ENCODE data around the gene ZFP28.

Gene ZFP28

DNA sequence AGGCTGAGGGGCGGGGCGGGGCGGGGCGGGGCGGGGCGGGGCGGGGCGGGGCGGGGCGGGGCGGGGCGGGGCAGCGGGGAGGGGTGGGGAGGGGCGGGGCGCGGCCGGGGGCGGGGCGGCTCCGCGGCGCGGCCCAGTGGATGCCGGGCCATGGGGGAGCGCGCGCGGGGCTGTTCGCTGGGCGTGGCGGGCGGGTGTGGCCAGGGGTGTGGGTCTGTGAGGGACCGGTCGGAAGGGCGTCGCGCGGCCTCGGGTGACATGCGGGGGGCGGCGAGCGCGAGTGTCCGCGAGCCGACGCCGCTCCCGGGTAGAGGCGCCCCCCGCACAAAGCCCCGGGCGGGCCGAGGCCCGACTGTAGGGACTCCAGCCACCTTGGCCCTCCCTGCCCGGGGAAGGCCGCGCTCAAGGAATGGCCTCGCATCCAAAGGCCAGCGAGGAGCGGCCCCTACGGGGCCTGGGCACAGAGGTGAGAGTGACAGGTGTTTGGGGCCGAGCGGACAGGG, at the start of gene ZFP28:
Gene ZFP28, plus strand, starts transcription at position 188 of the 503 bp plus-strand sequence. Its CDS starts 71 bp downstream, at position 259.
- DNase-seq: peak in 32 of 58 donors; percentile 30 to 92 (median 78)

DNA sequence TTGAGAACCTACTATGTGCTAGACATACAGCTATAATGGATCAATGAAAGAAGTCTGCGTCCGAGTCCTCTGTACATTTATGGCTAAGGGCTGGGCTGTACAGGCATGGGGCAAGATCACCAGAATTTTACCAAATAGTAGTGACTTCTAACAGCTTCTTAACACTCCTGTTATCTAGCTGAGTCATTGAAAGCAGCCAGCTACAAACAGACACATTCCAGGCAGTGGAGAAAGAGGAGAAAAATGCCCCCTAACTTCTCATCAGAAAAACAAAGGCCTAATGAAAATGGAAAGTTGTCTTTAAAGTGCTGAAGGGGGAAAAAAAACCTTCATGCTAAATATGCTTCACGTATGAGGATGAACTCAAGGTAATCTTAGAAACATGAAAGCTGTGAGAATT, 47.3 kb upstream of the ZFP28 start:
- no peak for DNase-seq

DNA sequence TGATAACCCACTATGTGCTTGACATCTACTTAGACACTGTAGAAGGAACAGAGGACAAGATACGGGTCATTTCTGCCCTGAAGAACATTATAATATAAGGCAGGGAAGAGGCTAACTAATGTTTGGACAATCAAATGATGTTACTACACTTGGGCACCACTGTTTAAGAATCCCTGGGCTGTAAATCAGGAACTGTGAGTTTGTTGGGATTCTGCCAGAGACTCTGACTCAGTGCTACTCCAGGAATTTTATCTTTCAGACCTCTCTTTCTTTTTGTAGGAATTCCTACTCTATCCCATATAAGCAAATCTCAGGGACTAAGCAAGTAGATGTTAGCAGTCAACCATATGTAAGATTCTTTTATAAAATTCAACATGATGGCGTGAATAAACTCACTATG, 34.2 kb upstream of the ZFP28 start:
- DNase-seq: no peak

DNA sequence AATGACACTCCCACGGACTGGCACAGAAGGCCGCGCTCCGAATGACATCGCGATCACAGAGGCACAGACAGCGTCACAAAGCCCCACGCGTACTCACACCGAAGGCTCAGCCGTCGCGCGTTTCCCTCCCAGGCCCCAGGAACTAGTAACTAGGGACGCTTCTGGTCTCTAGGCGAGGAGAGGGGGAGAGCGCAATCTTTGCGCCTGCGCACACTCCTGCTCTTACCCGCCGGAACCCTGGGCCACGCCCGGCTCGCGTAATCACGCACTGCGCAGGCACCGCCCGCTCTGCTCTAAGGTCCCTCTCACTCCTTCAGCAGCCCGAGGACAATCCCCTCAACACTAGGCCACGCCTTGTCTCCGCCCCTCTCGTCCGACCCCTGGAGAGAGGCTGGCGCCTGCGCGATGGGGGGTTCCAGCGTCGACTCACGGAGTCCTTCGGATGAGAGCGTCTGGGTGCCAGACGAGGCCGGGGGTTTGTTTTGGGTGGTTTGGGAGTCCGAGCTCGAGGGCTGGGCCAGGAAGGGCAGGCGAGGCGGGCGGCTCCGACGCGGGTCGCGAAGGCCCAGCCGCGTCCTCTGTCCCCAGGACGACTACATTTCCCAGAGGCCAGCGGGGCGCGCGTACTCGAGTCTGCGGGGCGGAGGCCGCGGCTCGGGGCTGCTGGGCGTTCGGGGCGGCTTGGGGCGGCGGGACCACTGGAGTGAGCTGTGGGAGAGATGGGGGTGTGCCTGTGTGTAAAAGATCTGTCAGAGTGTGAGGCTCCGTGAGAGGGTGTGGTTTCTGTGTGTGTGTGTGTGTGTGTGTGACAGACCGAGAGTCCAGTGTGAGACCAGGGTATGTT, 31.1 kb upstream of the ZFP28 start, which contains the start of gene ZNF471:
Gene ZNF471, plus strand, starts transcription at position 410 of the 844 bp plus-strand sequence. CDS start 3,717 bp downstream, outside the sequence.
- peak; percentile 76 to 99 (median 98) for DNase-seq

DNA sequence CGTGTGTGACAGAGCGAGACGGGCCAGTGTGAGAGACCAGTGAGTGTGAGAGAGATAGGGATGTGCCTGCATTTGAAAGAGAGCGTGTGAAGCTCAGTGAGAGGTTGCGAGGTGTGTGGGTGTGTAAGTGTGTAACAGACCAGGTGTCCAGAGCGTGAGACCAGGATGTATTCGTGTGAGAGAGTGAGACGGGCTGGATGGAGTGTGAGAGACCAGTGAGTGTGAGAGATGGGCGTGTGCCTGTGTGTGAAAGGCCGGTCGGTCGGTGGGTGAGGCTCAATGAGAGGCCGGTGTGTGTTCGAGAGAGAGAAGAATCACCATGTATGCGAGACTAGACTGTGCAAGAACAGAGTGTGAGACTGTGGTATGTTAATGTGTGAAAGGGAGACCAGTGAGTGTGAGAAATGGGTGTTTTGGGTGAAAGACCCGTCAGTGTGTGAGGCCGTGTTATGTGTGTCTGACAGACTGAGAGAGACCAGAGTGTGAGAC, 30.4 kb upstream of the ZFP28 start:
- DNase-seq: peak in 9 of 58 donors; percentile 19 to 55 (median 31)

DNA sequence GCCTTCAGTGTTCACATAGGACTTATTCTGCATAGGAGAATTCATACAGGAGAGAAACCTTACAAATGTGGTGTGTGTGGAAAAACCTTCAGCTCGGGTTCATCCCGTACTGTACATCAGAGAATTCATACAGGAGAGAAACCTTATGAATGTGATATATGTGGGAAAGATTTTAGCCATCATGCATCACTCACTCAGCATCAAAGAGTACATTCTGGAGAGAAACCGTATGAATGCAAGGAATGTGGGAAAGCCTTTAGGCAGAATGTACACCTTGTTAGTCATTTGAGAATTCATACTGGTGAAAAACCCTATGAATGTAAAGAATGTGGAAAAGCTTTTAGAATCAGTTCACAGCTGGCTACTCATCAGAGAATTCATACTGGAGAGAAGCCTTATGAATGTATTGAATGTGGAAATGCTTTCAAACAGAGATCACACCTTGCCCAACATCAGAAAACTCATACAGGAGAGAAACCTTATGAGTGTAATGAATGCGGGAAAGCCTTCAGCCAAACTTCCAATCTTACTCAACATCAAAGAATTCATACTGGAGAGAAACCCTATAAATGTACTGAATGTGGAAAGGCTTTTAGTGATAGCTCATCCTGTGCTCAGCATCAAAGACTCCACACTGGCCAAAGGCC, 13.4 kb upstream of the ZFP28 start:
- DNase-seq: no peak

DNA sequence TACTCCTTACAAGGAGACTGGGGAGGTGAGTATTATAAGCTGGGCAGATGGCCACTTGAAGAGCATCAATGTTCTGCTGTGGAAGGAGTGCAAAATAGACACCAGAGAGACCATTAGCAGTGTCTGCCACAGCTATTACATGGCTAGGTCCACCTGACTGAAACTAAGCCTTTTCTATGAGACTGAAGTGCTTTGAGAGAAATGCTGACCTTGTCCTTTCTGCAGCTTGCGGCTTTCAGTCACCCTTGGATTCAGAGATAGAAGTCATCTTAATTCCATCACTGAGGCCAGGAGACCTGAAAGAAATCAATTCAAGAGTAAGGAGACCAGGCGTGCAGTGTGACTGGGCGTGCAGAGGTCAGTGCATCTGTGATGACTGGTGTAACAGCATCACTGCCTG, 1.3 kb upstream of the ZFP28 start:
- no peak for DNase-seq

DNA sequence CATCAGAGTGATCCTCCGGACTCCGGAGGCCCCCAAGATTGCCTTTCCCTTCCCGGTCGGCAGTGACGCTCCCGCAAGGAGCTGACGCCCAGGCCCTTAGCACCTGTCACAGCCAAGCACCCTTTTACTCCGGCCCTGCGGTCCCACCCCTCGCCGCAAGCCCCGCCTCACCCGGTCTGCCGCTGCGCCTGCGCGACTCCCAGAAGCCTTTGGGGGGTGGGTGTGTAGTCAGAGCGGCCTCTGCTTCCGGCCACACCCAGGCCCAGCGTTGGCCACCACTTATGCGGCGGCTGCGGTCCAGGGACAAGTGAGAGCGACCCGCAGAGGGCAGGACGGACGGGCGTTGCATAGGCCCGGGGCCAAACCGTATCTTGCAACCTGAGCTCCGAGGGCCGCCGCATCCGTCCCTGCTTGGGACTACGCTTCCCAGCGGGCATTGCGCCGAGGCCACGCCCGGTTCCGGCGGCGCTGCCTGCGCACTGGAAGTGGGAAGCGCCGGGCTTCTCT, 441 bp upstream of the ZFP28 start:
- DNase-seq: peak; percentile 10 to 98 (median 91)

DNA sequence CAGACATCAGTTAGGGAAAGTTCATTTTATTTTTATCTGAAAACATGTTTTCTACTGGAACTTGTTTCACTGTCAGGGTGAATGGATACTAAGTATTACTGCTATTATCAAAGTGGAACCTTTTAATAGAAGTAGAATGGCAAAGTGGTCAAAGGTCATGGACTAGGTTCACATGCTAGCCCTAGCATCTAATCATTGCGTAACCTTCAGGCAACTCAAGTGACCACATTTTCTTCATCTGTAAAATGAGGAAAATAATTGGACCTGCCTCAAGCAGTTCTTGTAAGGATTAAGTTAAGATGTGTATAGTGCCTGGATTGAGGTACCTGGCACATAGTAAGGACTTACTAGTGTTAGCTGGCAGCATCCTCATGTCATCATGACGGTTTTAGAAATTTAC, 5.0 kb downstream of the ZFP28 start:
- no peak for DNase-seq

DNA sequence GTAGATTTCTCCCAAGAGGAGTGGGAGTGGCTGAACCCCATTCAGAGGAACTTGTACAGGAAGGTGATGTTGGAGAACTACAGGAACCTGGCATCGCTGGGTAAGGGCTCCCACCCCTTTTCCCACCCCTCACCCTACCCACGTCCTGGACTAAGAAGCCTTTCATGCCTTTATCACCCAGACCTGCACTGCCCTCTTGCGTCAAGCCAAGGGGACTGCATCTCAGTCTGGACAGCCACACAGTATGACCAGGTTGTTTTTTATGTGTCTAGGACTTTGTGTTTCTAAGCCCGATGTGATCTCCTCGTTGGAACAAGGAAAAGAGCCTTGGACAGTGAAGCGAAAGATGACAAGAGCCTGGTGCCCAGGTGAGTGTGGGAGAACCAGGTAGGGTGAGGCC, 8.8 kb downstream of the ZFP28 start:
- no peak for DNase-seq

DNA sequence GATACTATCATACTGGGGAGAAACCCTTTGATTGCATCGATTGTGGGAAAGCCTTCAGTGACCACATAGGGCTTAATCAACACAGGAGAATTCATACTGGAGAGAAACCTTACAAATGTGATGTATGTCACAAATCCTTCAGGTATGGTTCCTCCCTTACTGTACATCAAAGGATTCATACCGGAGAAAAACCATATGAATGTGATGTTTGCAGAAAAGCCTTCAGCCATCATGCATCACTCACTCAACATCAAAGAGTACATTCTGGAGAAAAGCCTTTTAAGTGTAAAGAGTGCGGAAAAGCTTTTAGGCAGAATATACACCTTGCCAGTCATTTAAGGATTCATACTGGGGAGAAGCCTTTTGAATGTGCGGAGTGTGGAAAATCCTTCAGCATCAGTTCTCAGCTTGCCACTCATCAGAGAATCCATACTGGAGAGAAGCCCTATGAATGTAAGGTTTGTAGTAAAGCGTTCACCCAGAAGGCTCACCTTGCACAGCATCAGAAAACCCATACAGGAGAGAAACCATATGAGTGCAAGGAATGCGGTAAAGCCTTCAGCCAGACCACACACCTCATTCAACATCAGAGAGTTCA, 15.6 kb downstream of the ZFP28 start:
- DNase-seq: no peak

DNA sequence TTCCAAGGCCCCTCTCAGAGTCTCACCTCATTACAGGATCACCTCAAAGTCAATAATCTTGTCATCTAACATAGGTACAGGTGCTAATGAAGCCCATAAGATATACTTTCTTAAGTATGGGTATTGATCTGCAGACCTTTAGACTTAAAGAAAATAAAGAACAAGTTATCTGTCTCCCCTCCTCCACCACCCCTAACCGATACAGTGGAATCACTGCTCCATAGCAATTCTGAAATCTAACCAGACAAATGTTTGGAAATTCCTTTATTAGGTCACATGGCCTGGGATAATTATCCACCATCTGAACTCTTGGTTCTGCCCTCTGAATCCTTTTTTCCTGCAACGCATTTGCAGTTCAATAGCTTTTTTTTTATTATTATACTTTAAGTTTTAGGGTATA, 24.0 kb downstream of the ZFP28 start:
- DNase-seq: no peak

DNA sequence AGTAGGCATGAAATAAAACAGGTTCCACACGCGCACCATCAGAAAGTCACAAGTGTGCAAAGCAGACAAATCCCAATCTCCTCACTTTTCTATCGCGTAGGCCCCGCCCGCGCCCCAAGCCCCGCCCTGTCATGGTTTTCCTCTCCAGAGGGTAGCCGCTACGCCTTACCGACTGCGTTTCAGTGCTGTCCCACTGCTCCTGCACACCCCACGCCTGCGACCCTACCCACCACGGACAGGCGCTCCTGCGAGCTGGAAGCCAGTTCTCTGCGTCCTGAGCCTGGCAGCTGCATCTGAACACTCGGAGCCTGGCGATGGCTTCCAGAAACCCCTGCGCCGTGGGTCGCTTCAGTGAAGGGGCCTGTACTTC, 28.1 kb downstream of the ZFP28 start:
- peak in 35 of 58 donors; percentile 10 to 78 (median 50) for DNase-seq

DNA sequence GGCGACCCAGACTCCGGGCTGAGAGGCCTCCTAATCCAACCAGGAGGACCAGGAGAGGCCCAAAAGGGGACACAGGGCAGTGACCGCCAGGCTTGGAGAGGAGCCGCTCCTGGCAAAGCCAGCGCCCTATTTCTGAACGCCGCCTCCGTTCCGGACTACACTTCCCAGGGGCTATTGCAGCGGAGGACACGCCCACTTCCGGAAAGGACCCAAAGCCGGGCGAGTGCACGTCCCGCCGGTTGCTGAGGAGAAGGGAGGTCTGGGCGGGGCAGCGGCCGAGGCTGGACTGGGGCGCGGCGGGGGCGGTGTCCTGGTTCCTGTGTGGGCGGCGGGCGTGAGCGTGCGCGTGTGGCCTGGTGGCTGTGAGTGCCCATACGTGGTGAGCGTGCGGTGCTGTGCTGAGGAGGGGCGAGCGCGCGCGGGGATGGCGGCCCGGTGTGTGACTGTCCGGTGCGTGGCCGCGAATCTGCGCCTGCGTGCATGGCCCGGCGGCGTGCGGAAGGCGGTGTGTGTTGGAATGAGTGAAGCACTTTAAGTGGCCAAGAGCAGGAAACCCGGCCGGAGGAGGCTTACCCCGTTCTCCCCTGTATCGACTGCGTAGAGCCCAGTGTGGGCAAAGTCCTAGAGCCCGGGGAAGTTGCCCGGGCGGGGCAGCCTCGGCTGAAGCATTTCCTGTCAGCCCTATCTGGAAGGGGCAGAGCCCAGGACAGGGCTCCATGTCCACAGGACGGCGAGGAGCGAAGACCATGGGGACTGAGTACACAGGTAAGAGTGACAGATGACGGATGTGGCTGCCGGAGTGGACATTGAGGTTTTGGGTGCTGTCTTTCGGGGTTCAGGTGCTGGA, 28.7 kb downstream of the ZFP28 start, which contains the start of gene ZNF470:
Gene ZNF470, plus strand, starts transcription at position 195 of the 847 bp plus-strand sequence. CDS start 2,844 bp downstream, outside the sequence.
- DNase-seq: peak; percentile 43 to 95 (median 88)

DNA sequence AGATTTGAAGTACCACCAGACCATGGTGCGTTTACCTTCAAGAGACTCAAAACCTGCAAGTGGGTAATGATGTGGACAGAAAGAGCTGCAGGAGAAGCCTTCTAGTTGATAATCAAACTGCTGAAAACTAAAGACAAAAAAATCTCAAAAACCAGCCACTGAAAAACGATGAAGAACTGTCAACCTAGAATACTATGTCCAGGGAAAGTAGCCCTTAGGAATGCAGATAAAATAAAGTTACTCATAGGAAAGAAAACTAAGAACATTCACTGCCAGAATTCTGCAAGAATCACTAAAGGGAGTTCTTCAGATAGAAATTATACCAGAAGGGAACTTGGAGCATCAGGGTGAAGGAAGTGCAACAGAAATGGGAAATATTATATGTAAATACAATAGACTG, 33.8 kb downstream of the ZFP28 start:
- DNase-seq: no peak

DNA sequence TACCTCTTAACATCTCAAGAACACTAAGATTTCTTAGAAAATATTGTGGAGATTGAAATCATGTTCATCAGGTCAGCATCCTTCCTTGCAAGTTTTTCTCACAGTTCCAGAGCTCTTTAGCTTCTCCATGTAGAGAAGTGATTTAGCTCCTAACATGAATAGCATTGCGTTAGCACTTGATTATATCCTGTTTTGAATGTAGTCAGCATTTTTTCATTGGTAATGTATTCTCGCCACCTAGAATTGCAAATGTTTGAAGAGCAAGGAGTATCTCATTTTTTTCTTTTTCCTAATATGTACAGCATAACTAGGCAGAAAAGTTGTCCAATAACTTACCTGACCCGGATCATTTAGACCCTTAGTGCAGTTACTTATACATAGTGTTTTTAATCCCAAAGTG, 35.2 kb downstream of the ZFP28 start:
- DNase-seq: no peak

DNA sequence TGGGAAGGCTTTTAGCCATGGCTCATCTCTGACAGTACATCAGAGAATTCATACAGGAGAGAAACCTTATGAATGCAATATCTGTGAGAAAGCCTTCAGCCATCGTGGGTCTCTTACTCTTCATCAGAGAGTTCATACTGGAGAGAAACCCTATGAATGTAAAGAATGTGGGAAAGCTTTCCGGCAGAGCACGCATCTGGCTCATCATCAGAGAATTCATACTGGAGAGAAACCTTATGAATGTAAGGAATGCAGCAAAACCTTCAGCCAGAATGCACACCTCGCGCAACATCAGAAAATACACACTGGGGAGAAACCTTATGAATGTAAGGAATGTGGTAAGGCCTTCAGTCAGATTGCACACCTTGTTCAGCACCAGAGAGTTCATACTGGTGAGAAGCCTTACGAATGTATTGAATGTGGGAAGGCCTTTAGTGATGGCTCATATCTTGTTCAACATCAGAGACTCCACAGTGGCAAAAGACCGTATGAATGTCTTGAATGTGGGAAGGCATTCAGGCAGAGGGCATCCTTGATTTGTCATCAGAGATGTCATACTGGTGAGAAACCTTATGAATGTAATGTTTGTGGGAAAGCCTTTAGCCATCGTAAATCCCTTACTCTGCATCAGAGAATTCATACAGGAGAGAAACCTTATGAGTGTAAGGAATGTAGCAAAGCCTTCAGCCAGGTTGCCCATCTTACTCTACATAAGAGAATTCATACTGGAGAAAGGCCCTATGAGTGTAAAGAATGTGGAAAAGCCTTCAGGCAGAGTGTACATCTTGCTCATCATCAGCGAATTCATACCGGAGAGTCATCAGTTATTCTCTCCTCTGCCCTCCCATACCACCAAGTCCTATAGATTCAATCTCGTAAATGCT, 39.2 kb downstream of the ZFP28 start:
- DNase-seq: no peak

DNA sequence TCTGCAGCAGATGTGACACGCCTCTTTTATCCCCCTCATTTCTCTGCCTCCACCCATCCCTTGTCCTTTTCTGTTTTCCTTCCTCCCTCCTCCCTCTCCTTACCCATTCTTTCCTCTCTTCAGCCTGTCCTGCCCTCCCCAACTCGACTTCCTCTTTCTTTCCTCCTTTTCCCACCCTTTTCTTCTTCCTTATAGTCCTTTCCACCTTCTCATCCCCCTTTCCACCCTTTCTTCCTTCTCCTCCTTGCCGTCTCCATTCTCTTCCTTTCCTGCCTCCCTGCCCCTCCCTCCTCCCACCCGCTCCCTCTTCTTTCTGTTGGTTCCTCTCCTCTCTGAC, 55.7 kb downstream of the ZFP28 start:
- DNase-seq: no peak

DNA sequence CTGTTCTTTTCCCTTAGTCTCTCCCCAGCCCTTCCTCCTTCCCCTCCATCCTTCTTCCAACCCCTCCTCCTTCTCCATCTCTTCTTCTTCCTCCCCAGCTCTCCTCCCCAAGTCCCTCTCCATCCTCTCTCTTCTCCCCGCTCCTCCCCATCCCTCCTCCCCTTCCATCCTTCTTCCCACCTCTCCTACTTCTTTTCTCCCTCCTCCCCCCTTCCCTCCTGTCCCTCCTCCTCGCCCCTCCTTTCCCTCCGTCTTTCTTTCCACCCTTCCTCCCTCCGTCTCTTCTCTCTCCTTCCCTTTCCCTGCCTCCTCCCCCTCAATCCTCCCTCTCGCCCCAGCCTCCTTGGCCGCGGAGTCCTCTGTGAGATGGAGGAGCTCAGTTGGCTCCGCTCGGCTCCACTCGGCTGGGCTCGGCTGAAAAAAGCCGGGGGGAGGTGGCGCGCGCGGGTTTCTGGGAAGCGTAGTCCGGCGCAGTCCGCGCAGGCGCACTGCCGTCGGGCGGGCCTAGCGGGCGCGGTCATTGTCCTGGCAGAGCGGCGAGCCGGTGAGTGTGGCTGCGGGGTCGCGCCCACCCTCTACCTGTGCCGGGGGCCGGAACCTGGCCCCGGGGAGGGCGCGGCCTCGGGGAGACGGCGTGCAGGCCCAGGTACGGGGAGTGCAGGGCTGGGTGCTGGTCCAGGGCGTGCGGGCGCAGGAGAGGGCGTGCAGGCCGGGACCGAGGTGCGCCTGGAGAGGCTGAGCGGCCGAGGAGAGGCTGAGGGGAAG, 56.2 kb downstream of the ZFP28 start, which contains the start of gene ZNF71:
Gene ZNF71, plus strand, starts transcription at position 520 of the 765 bp plus-strand sequence. CDS start 6,257 bp downstream, outside the sequence.
- DNase-seq: peak in 57 of 58 donors; percentile 47 to 90 (median 81)

Data from anterior cingulate cortex (tissue), 58 donors.